H1 (cell line): ENCODE data around the gene FBLN5. TPM values are rescaled to one million over a fixed set of nuclear protein-coding genes. Genes with fewer than 3 reads are reported as not detected.

ENCODE experiments used
- CTCF ChIA-PET: fragments of 300-600 bp; sonication (Branson Sonifier 250); formaldehyde crosslinking; loops from one replicate; lab custom pipeline; 2021; ENCODE audit not compliant: partially characterized antibody; lab: Charles Lee
- POLR2A ChIA-PET: fragments of 300-600 bp; sonication (Branson Sonifier 250); formaldehyde crosslinking; loops from one replicate; lab custom pipeline; 2021; ENCODE audit warnings: inconsistent platforms; ENCODE audit not compliant: partially characterized antibody; lab: Charles Lee
- DNase-seq, 2 experiments: peaks; one replicate each; pipeline versions ENCODE4 v3.0.0 to v3.0.0-alpha.2; 2010 to 2022; ENCODE audit warnings: low spot score in 2 of 2, low read depth in 1 of 2, mixed read lengths in 1 of 2
- FAIRE-seq: peaks from 2 replicates; lab custom pipeline; 2011; peaks lifted over from hg19 to GRCh38; lab: Jason Lieb, UNC
- H2AFZ ChIP-seq: 2 replicates; pipeline ENCODE4 v1.8.1; 2012; ENCODE audit warnings: low read length, inconsistent platforms
- H2AK5ac ChIP-seq: 2 replicates; pipeline ENCODE4 v1.6.1; 2013; ENCODE audit warnings: low read depth, low read length
- H2BK120ac ChIP-seq: replicated peaks from 2 replicates; pipeline ENCODE3; 2013; ENCODE audit warnings: low read depth, low read length, inconsistent platforms
- H2BK12ac ChIP-seq: 2 replicates; pipeline ENCODE4 v1.6.1; 2013; ENCODE audit warnings: low read depth, low read length
- H2BK15ac ChIP-seq: 2 replicates; pipeline ENCODE4 v1.6.1; 2013; ENCODE audit warnings: low read length
- H2BK20ac ChIP-seq: 2 replicates; pipeline ENCODE4 v1.6.1; 2013; ENCODE audit warnings: low read length
- H2BK5ac ChIP-seq: 2 replicates; pipeline ENCODE4 v1.6.1; 2013; ENCODE audit warnings: low read depth, low read length
- H3K14ac ChIP-seq: 2 replicates; pipeline ENCODE4 v1.6.1; 2013; ENCODE audit warnings: inconsistent platforms; ENCODE audit not compliant: insufficient read length
- H3K18ac ChIP-seq: 2 replicates; pipeline ENCODE4 v1.6.1; 2013; ENCODE audit warnings: low read length; ENCODE audit errors: extremely low read depth
- H3K23ac ChIP-seq: 2 replicates; pipeline ENCODE4 v1.6.1; 2013; ENCODE audit warnings: inconsistent platforms; ENCODE audit not compliant: insufficient read length
- H3K23me2 ChIP-seq: 2 replicates; pipeline ENCODE4 v1.6.1; 2013; ENCODE audit warnings: low read depth, low read length
- H3K27ac ChIP-seq: 2 replicates; pipeline ENCODE4 v1.6.1; 2011; ENCODE audit warnings: low read depth, low read length, inconsistent platforms
- H3K27me3 ChIP-seq, 4 experiments: replicated peaks in 1 of 4; 1 replicate in 1 of 4; 2 replicates in 3 of 4; pipeline versions ENCODE4 v1.6.1 to v1.8.1; 2011 to 2013; ENCODE audit warnings: low read length in 3 of 4, mild to moderate bottlenecking in 3 of 4, inconsistent platforms in 2 of 4, mixed read lengths in 2 of 4, moderate library complexity in 1 of 4; ENCODE audit not compliant: control insufficient read depth in 3 of 4, insufficient read depth in 3 of 4; ENCODE audit errors: extremely low read depth in 1 of 4
- H3K36me3 ChIP-seq, 4 experiments: 2 replicates each; pipeline versions ENCODE4 v1.6.1 to v1.8.1; 2011 to 2013; ENCODE audit warnings: mild to moderate bottlenecking in 4 of 4, low read length in 3 of 4, moderate library complexity in 2 of 4, control low read depth in 1 of 4, inconsistent platforms in 1 of 4; ENCODE audit not compliant: insufficient read depth in 4 of 4, control insufficient read depth in 2 of 4
- H3K4ac ChIP-seq: replicated peaks from 2 replicates; pipeline ENCODE3; 2013; ENCODE audit warnings: low read length, low read depth, mixed read lengths, inconsistent platforms; ENCODE audit not compliant: insufficient read length
- H3K4me1 ChIP-seq, 4 experiments: replicated peaks in 1 of 4; 1 replicate in 1 of 4; 2 replicates in 3 of 4; pipeline versions ENCODE4 v1.6.1 to v1.8.1; 2011 to 2013; ENCODE audit warnings: low read length in 3 of 4, inconsistent platforms in 2 of 4, mixed read lengths in 1 of 4; ENCODE audit not compliant: insufficient read depth in 4 of 4, control insufficient read depth in 3 of 4
- H3K4me2 ChIP-seq, 2 experiments: 2 replicates each; pipeline versions ENCODE4 v1.6.1 to v1.8.1; 2011 to 2013; ENCODE audit warnings: low read depth in 2 of 2, low read length in 2 of 2, control low read depth in 1 of 2, inconsistent platforms in 1 of 2, mild to moderate bottlenecking in 1 of 2; ENCODE audit not compliant: insufficient read depth in 1 of 2
- H3K4me3 ChIP-seq, 4 experiments: fragments of 200-600, 300-600 bp in 1 of 4; sonication (generic), shearing (Covaris generic), sonication (Bioruptor Twin) in 1 of 4; 2 replicates each; pipeline versions ENCODE4 v1.5.1 to v1.8.1; 2011 to 2016; ENCODE audit warnings: low read length in 4 of 4, low read depth in 3 of 4, control low read depth in 2 of 4, inconsistent platforms in 2 of 4, mild to moderate bottlenecking in 2 of 4, mixed read lengths in 1 of 4, moderate library complexity in 1 of 4; ENCODE audit not compliant: insufficient read depth in 2 of 4; ENCODE audit errors: extremely low read depth in 1 of 4
- H3K56ac ChIP-seq: replicated peaks from 2 replicates; pipeline ENCODE3; 2013; ENCODE audit warnings: low read depth, mild to moderate bottlenecking, mixed read lengths, low read length, inconsistent platforms; ENCODE audit not compliant: insufficient read length
- H3K79me1 ChIP-seq: 2 replicates; pipeline ENCODE4 v1.6.1; 2013; ENCODE audit warnings: low read depth, low read length, control low read depth
- H3K79me2 ChIP-seq, 2 experiments: 2 replicates each; pipeline versions ENCODE4 v1.6.1 to v1.8.1; 2012 to 2013; ENCODE audit warnings: low read length in 2 of 2, mild to moderate bottlenecking in 2 of 2, inconsistent platforms in 1 of 2; ENCODE audit not compliant: insufficient read depth in 2 of 2, control insufficient read depth in 1 of 2
- H3K9ac ChIP-seq, 4 experiments: replicated peaks in 1 of 4; 1 replicate in 1 of 4; 2 replicates in 3 of 4; pipeline versions ENCODE4 v1.6.1 to v1.8.1; 2011 to 2013; ENCODE audit warnings: low read depth in 3 of 4, low read length in 3 of 4, control low read depth in 2 of 4, mild to moderate bottlenecking in 2 of 4, moderate library complexity in 2 of 4, inconsistent platforms in 1 of 4; ENCODE audit errors: extremely low read depth in 1 of 4
- H3K9me3 ChIP-seq, 2 experiments: 2 replicates each; pipeline versions ENCODE4 v1.6.1 to v1.8.1; 2012 to 2013; ENCODE audit warnings: mild to moderate bottlenecking in 2 of 2, moderate library complexity in 2 of 2, control low read depth in 1 of 2, inconsistent platforms in 1 of 2, low read depth in 1 of 2, low read length in 1 of 2, mixed read lengths in 1 of 2; ENCODE audit not compliant: insufficient read depth in 2 of 2
- H4K20me1 ChIP-seq, 2 experiments: replicated peaks in 1 of 2; 2 replicates each; pipeline versions ENCODE3 to v1.8.1; 2011 to 2013; ENCODE audit warnings: inconsistent platforms in 2 of 2, low read length in 2 of 2, mild to moderate bottlenecking in 1 of 2; ENCODE audit not compliant: insufficient read depth in 2 of 2, control insufficient read depth in 1 of 2
- H4K5ac ChIP-seq: 2 replicates; pipeline ENCODE4 v1.6.1; 2013; ENCODE audit warnings: low read length, low read depth, mixed read lengths, inconsistent platforms; ENCODE audit not compliant: insufficient read length
- H4K8ac ChIP-seq: 2 replicates; pipeline ENCODE4 v1.8.0; 2013; ENCODE audit warnings: mild to moderate bottlenecking, moderate library complexity, low read length, inconsistent platforms; ENCODE audit not compliant: insufficient read depth; ENCODE audit errors: extremely low read depth
- H4K91ac ChIP-seq: replicated peaks from 2 replicates; pipeline ENCODE3; 2013; ENCODE audit warnings: low read length, mixed read lengths, inconsistent platforms; ENCODE audit not compliant: insufficient read length
- BRCA1 ChIP-seq: IDR thresholded peaks from 2 replicates; pipeline ENCODE4 v1.6.1; 2012; ENCODE audit warnings: low read depth, low read length, improper control_type of control experiment
- CBX5 ChIP-seq: fragments of 300-800, 300-1000 bp; sonication (generic); IDR thresholded peaks from 2 replicates; pipeline ENCODE4 v1.7.1; 2016; ENCODE audit warnings: antibody characterized with exemption, low read length, low read depth
- CREB1 ChIP-seq: IDR thresholded peaks from 2 replicates; pipeline ENCODE4 v1.6.1; 2012; ENCODE audit warnings: inconsistent platforms
- CTCF ChIP-seq, 3 experiments: IDR thresholded peaks; 1 replicate in 2 of 3; 2 replicates in 1 of 3; pipeline versions ENCODE4 v1.5.1 to v1.6.1; 2011; ENCODE audit warnings: low read length in 3 of 3, mild to moderate bottlenecking in 3 of 3, inconsistent platforms in 2 of 3, low read depth in 1 of 3, moderate library complexity in 1 of 3; ENCODE audit not compliant: insufficient read depth in 1 of 3; ENCODE audit errors: control extremely low read depth in 1 of 3
- EP300 ChIP-seq, 2 experiments: IDR thresholded peaks; 1 replicate in 1 of 2; 2 replicates in 1 of 2; pipeline ENCODE4 v1.6.1; 2011 to 2012; ENCODE audit warnings: low read depth in 2 of 2, low read length in 2 of 2, mild to moderate bottlenecking in 2 of 2, borderline replicate concordance in 1 of 2, inconsistent platforms in 1 of 2, moderate library complexity in 1 of 2
- GABPA ChIP-seq: IDR thresholded peaks from 2 replicates; pipeline ENCODE4 v1.6.1; 2011; ENCODE audit warnings: mild to moderate bottlenecking, low read length, moderate library complexity, borderline replicate concordance; ENCODE audit not compliant: insufficient read depth
- POLR2A ChIP-seq, 2 experiments: IDR thresholded peaks; 1 replicate in 1 of 2; 2 replicates in 1 of 2; pipeline ENCODE4 v1.6.1; 2011; ENCODE audit warnings: low read depth in 2 of 2, low read length in 2 of 2, mild to moderate bottlenecking in 2 of 2; ENCODE audit errors: control extremely low read depth in 1 of 2
- SAP30 ChIP-seq: fragments of 300-600 bp; sonication (generic); IDR thresholded peaks from 2 replicates; pipeline ENCODE4 v1.7.1; 2012; ENCODE audit warnings: low read length, moderate library complexity, mild to moderate bottlenecking, inconsistent platforms; ENCODE audit not compliant: insufficient read depth, insufficient replicate concordance
- SP4 ChIP-seq: IDR thresholded peaks from 2 replicates; pipeline ENCODE4 v1.6.1; 2012; ENCODE audit warnings: low read length, inconsistent platforms
- TCF12 ChIP-seq: IDR thresholded peaks from 2 replicates; pipeline ENCODE4 v1.6.1; 2011; ENCODE audit warnings: low read depth, mild to moderate bottlenecking, low read length
- WGBS, 2 experiments: shearing (Covaris generic) in 1 of 2; methylation state at CpG; one replicate each; pipeline versions ENCODE4 v1.1.6 to v1.1.7; 2013 to 2015; ENCODE audit warnings: low lambda C conversion rate in 2 of 2, mixed read lengths in 2 of 2, inconsistent platforms in 1 of 2, low coverage in 1 of 2, missing lambda C conversion rate in 1 of 2; ENCODE audit not compliant: insufficient replicate concordance in 2 of 2, insufficient coverage in 1 of 2, insufficient read length in 1 of 2; ENCODE audit errors: extremely low coverage in 1 of 2, missing lambda C conversion rate in 1 of 2; 5-methylcytosine and 5-hydroxymethylcytosine counted together
- polyA plus RNA-seq, 7 experiments: library from polyadenylated mRNA; depleted of rRNA in 3 of 7; stranded (reverse) in 5 of 7; unstranded in 2 of 7; fragments of >200 nt in 5 of 7; fragments of 200-250 nt in 2 of 7; gene quantifications; 1 replicate in 5 of 7; 2 replicates in 1 of 7; 4 replicates in 1 of 7; pipeline versions ENCODE4 v1.2.1 to v1.2.3, GENCODE V29; 2011 to 2013; ENCODE audit warnings: missing spikeins in 2 of 7, mixed read lengths in 2 of 7
- total RNA-seq: library from RNA; stranded (reverse); fragmentation: NEBNext Ultra II Directional; extraction: Animal tissue kit (Norgen Biotek cat#: 25700); gene quantifications from 2 replicates; pipeline ENCODE4 v1.2.1, GENCODE V29; 2021
- TF ChIP-seq, protein P1 (sequence below): IDR thresholded peaks from 2 replicates; pipeline ENCODE4 v1.6.1; 2012; ENCODE audit warnings: inconsistent platforms

The FBLN5 gene
- total and polyA plus RNA-seq, 2 of the 8 experiments (the other 6 are each of a cell fraction or from before 2014, with no cell fraction given) = 0.88 to 3.5 TPM

DNA sequence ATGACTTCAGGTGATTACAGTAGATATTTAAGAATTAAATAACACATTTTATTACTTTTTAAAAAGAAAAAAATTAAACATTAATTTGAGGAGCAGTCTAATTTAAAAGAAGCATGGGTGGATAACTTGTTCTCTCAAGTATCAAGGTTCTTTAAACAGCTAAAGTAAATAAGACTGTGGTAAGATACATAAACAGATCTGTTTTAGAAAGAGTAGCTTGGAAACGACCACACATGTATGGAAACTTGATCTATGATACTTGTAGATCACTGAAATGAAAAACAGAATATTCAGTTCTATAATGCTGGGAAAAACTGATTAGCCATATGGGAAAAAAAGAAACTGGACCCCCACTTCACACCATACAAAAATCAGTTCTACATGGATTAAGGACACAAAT lies 116.2 kb downstream of the FBLN5 start:
- Histone ChIP-seq H4K5ac (no peak overlapping the region), H3K4ac (no peak overlapping the region), H2BK20ac (no peak overlapping the region), H3K4me2 (peak overlapping the region in 1 of 2 experiments; percentile 6; a peak in 2 of 4 replicates), H2BK5ac (no peak overlapping the region), H3K14ac (no peak overlapping the region), H4K20me1 (no peaks in the 10 kb centered on the region), H3K27ac (no peak overlapping the region), H3K79me1 (no peaks in the 10 kb centered on the region), H3K56ac (no peak overlapping the region), H4K8ac (no peak overlapping the region), H2AK5ac (no peak overlapping the region), H2BK12ac (no peak overlapping the region), H3K23me2 (no peaks in the 10 kb centered on the region; the same call in 1 of the 2 replicates), H3K27me3 (no peaks in the 10 kb centered on the region), H3K4me1 (peaks cover 0 to 5% (median 3%) of the 10 kb centered on the region in 4 experiments; a peak in 2 of 7 replicates), H3K18ac (no peak overlapping the region), H3K4me3 (no peak overlapping the region), H4K91ac (no peak overlapping the region), H3K9me3 (peaks cover 5% of the 10 kb centered on the region in 2 experiments; a peak in 2 of 4 replicates), H3K79me2 (peaks cover 0 to 79% of the 10 kb centered on the region in 2 experiments; a peak in 2 of 4 replicates), H3K23ac (no peak overlapping the region), H2AFZ (no peak overlapping the region), H3K36me3 (no peaks in the 10 kb centered on the region), H2BK120ac (no peak overlapping the region), H2BK15ac (no peak overlapping the region), H3K9ac (no peak overlapping the region)
- POLR2A ChIA-PET = interaction anchor here (0.9 kb wide), 1 partner anchor 12 kb away, joined by 3 read pairs; no protein-coding TSS in a partner anchor
- WGBS, 2 experiments = 19% methylated on average over 1 of the region's 1 CpG; no CpG with 5 or more reads in 1 of the 2 experiments
- TF ChIP-seq CBX5 = no peak
- no peak for TF ChIP-seq CTCF (IDR thresholded peaks at IDR 0.05; ENCODE audit: control extremely low read depth in 1 of 3, insufficient read depth in 1 of 3, low read depth in 1 of 3, low read length in 3 of 3)
- TF ChIP-seq TCF12 = no peak
- no peak for TF ChIP-seq EP300 (IDR thresholded peaks at IDR 0.05; ENCODE audit: borderline replicate concordance in 1 of 2, low read depth in 2 of 2, low read length in 2 of 2)
- TF ChIP-seq POLR2A (IDR thresholded peaks at IDR 0.05; ENCODE audit: control extremely low read depth in 1 of 2, low read depth in 2 of 2, low read length in 2 of 2) = no peak
- TF ChIP-seq CREB1 = no peak
- no peak for TF ChIP-seq GABPA
- TF ChIP-seq SAP30 = no peak
- no peak for TF ChIP-seq SP4
- TF ChIP-seq, protein P1, sequence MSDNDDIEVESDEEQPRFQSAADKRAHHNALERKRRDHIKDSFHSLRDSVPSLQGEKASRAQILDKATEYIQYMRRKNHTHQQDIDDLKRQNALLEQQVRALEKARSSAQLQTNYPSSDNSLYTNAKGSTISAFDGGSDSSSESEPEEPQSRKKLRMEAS = no peak
- TF ChIP-seq BRCA1 = no peak
- DNase-seq (no peak), FAIRE-seq (no peak)
- CTCF ChIA-PET = interaction anchor here (0.9 to 1.0 kb wide), 2 partner anchors 52 to 80 kb away, joined by 3 to 4 read pairs; no protein-coding TSS in a partner anchor
